Spleen (tissue), 11 donors: Measurements from ENCODE around the gene FA2H. TPM values are rescaled to one million over a fixed set of nuclear protein-coding genes. Genes with fewer than 3 reads are reported as not detected.

Experiments
- DNase-seq: peaks from one replicate; pipeline ENCODE4 v3.0.0-alpha.2; 2020
- H3K27ac ChIP-seq, 8 donors: fragments of 200-600 bp; sonication (generic) in 7 of 8; 1 replicate in 4 of 8; 2 replicates in 4 of 8; pipeline versions ENCODE4 v1.5.0 to v1.8.0; 2016 to 2021; ENCODE audit warnings: inconsistent platforms in 4 of 8, mild to moderate bottlenecking in 4 of 8, moderate library complexity in 1 of 8
- H3K27me3 ChIP-seq, 7 donors: fragments of 200-600 bp; sonication (generic) in 6 of 7; replicated peaks in 1 of 7; 1 replicate in 4 of 7; 2 replicates in 3 of 7; pipeline versions ENCODE4 v1.5.0 to v1.8.0; 2016 to 2021; ENCODE audit warnings: inconsistent platforms in 3 of 7, mild to moderate bottlenecking in 1 of 7
- H3K36me3 ChIP-seq, 6 donors: fragments of 200-600 bp; sonication (generic) in 5 of 6; 1 replicate in 4 of 6; 2 replicates in 2 of 6; pipeline versions ENCODE4 v1.5.0 to v1.8.0; 2016 to 2021; ENCODE audit warnings: inconsistent platforms in 2 of 6
- H3K4me1 ChIP-seq, 6 donors: fragments of 200-600 bp; sonication (generic) in 5 of 6; 1 replicate in 3 of 6; 2 replicates in 3 of 6; pipeline versions ENCODE4 v1.5.0 to v1.8.0; 2016 to 2021; ENCODE audit warnings: inconsistent platforms in 3 of 6
- H3K4me3 ChIP-seq, 8 donors: fragments of 200-600 bp; sonication (generic) in 7 of 8; 1 replicate in 4 of 8; 2 replicates in 4 of 8; pipeline versions ENCODE4 v1.5.0 to v1.8.0; 2016 to 2021; ENCODE audit warnings: inconsistent platforms in 4 of 8, mild to moderate bottlenecking in 4 of 8, moderate library complexity in 2 of 8
- H3K9me3 ChIP-seq, 8 donors: fragments of 200-600 bp; sonication (generic) in 7 of 8; 1 replicate in 4 of 8; 2 replicates in 4 of 8; pipeline versions ENCODE4 v1.5.0 to v1.8.0; 2016 to 2021; ENCODE audit warnings: inconsistent platforms in 4 of 8
- POLR2A ChIP-seq, 3 donors: fragments of 450-650 bp; IDR thresholded peaks; one replicate each; pipeline ENCODE4 v1.5.1; 2017; ENCODE audit warnings: antibody characterized with exemption in 3 of 3, mild to moderate bottlenecking in 1 of 3
- POLR2AphosphoS5 ChIP-seq, 3 donors: sonication (generic); formaldehyde crosslinking; IDR thresholded peaks; one replicate each; pipeline ENCODE4 v1.5.1; 2017; ENCODE audit warnings: antibody characterized with exemption in 3 of 3
- whole genome bisulfite sequencing, 5 donors: extraction: QIAGEN DNeasy Blood & Tissue Kit in 3 of 5; methylation state at CpG; one replicate each; pipeline versions ENCODE4 v1.1.5 to v1.1.7; 2013 to 2018; 5-methylcytosine and 5-hydroxymethylcytosine counted together
- intact Hi-C: fragments of 100-400 bp; cut with DNase I; formaldehyde crosslinking; loops from one replicate; pipeline ENCODE4 v1.15.0; 2023; ENCODE audit warnings: low total_unique reads
- polyA plus RNA-seq, 3 donors: library from polyadenylated mRNA; stranded (reverse); fragments of 200-250 nt; gene quantifications; one replicate each; pipeline ENCODE4 v1.2.1, GENCODE V29; 2013
- total RNA-seq, 7 donors: library from RNA; depleted of rRNA in 3 of 7; stranded (reverse); fragments of >200 nt in 3 of 7; fragmentation: NEBNext Ultra II Directional in 4 of 7; extraction: Animal tissue kit (Norgen Biotek cat#: 25700) in 4 of 7; gene quantifications; one replicate each; pipeline versions ENCODE4 v1.1.0 to v1.2.1, GENCODE V29; 2016 to 2021
- TF ChIP-seq, protein P1 (sequence below), 11 experiments: fragments of 200-600 bp in 7 of 11; fragments of 450-650 bp in 4 of 11; sonication (generic) in 4 of 11; IDR thresholded peaks in 8 of 11; conservative IDR thresholded peaks in 3 of 11; 1 replicate in 7 of 11; 2 replicates in 4 of 11; pipeline versions ENCODE4 v1.4.0 to v1.8.0; 2016 to 2021; ENCODE audit warnings: antibody characterized with exemption in 11 of 11, inconsistent platforms in 4 of 11, mild to moderate bottlenecking in 1 of 11
- donor health status: healthy with polysubstance abuse.
- donor health status: DM: no; HTN: no; CAD: no; lungs with moderate emphysema.
- donor health status: DM: no; HTN: no; CAD: no.
- donor health status: Bipolar disorder and iron deficiency.
- donor health status: healthy.
- donor health status: DM: no; HTN: no; CAD: no.
- donor health status: DM: yes; HTN: yes; CAD: no.

The FA2H gene
- total and polyA plus RNA-seq, 10 donors = 0.23 to 2.6 (median 0.59) TPM

DNA sequence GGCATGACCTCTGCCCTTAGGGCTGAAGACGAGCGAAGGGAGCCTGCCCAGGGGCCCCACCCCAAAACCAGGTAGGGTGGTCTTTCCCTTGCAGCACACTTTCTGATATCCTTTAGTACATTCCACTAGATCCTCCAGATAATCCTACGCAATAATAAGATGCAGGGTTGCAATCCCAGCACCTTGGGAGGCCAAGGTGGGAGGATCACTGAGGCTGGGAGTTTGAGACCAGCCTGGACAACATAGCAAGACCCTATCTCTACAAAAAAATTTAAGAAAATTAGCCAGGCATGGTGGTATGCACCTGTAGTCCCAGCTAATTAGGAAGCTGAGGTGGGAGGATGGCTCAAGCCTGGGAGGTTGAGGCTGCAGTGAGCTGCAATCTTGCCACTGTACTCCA is 39.1 kb downstream of the FA2H start:
- Histone ChIP-seq H3K27ac (no peak overlapping the region), H3K4me1 (peaks cover 0 to under 1% (median 0%) of the 10 kb centered on the region in 6 donors), H3K9me3 (no peaks in the 10 kb centered on the region), H3K27me3 (peaks cover 0 to 22% (median 0%) of the 10 kb centered on the region in 7 donors), H3K36me3 (no peaks in the 10 kb centered on the region), H3K4me3 (no peak overlapping the region)
- 91 to 95% (median 94%) methylated on average over 3 of the region's 3 CpGs for WGBS, 5 donors
- intact Hi-C loops = no loop called here
- TF ChIP-seq POLR2AphosphoS5 (IDR thresholded peaks at IDR 0.05) = no peak
- no peak for TF ChIP-seq POLR2A (IDR thresholded peaks at IDR 0.05)
- TF ChIP-seq, protein P1, sequence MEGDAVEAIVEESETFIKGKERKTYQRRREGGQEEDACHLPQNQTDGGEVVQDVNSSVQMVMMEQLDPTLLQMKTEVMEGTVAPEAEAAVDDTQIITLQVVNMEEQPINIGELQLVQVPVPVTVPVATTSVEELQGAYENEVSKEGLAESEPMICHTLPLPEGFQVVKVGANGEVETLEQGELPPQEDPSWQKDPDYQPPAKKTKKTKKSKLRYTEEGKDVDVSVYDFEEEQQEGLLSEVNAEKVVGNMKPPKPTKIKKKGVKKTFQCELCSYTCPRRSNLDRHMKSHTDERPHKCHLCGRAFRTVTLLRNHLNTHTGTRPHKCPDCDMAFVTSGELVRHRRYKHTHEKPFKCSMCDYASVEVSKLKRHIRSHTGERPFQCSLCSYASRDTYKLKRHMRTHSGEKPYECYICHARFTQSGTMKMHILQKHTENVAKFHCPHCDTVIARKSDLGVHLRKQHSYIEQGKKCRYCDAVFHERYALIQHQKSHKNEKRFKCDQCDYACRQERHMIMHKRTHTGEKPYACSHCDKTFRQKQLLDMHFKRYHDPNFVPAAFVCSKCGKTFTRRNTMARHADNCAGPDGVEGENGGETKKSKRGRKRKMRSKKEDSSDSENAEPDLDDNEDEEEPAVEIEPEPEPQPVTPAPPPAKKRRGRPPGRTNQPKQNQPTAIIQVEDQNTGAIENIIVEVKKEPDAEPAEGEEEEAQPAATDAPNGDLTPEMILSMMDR (IDR thresholded peaks at IDR 0.05 in 8 of 11, conservative IDR thresholded peaks at IDR 0.05 in 3 of 11) = no peak
- DNase-seq = no peak

DNA sequence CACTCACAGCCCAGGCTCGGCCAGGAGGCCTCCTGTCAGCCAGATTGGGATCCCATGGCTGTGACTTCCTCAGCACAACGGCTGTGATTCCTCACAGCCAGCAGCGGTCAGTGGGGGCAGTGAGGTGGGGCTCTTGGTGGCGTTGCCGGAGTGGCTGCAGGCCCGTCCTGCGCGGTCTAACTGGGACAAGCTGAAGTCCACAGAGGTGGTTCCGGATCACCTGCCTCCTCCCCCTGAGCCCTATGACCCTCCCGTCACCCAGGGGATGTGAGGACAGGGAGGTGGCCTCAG is 39.5 kb downstream of the FA2H start:
- no peak for DNase-seq
- peaks cover 0 to 4% (median 0%) of the 10 kb centered on the region in 6 donors for H3K4me1 ChIP-seq

DNA sequence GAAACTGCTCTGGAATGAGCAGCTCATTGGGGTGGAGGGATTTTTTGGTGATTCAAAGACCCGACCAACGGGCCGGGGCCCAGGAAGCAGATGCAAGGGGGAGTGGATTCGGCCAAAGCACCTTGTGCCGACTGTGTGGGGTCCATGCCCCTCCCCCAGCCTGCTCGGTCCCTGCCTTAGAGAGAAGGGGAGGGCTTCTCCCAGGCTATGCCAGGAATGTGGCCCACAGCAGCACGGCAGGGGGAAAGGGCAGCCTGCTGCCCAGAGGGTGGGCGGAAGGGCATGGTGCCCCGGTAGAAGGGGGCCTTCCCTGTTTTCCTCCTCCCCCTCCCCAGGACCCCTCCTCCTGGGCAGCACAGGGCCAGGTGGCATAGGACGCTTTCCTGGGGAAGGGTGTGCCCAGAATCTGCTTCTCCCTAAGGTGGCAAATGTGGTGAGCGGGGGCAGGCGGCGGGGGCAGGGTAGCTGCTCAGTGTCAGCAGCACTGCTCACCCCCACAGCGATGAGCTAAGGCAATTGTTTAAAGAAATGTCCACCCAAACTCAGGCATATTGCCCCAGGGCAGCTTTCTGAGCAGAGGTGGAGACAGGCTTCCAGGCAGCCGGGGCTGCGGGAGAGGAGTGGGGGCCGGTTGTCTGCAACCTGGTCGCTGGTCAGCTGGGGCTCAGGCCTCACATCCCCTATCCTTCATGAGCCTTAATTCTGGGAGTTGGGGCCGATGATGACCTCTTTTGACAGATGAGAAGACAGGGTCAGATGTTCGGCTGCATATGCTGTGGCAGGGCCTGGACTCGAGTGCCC is 40.1 kb downstream of the FA2H start:
- TF ChIP-seq POLR2A (IDR thresholded peaks at IDR 0.05) (no peak), POLR2AphosphoS5 (IDR thresholded peaks at IDR 0.05) (no peak)
- TF ChIP-seq, protein P1 (IDR thresholded peaks at IDR 0.05 in 8 of 11, conservative IDR thresholded peaks at IDR 0.05 in 3 of 11) = no peak
- WGBS, 5 donors = 69 to 87% (median 77%) methylated on average over 10 to 21 of the region's 21 CpGs
- Histone ChIP-seq H3K9me3 (no peaks in the 10 kb centered on the region), H3K4me1 (peaks cover 0 to 8% (median 0%) of the 10 kb centered on the region in 6 donors), H3K36me3 (no peaks in the 10 kb centered on the region), H3K27me3 (peaks cover 0 to 22% (median 0%) of the 10 kb centered on the region in 7 donors), H3K27ac (no peak overlapping the region), H3K4me3 (no peak overlapping the region)
- DNase-seq = no peak
- intact Hi-C loops = no loop called here

More for the DNA sequence above, 39.5 kb downstream of the FA2H start:
- intact Hi-C loops = no loop called here
- WGBS, 5 donors = 57 to 93% (median 82%) methylated on average over 5 to 10 of the region's 10 CpGs
- no peak for TF ChIP-seq POLR2AphosphoS5 (IDR thresholded peaks at IDR 0.05)
- TF ChIP-seq POLR2A (IDR thresholded peaks at IDR 0.05) = no peak
- TF ChIP-seq, protein P1 (IDR thresholded peaks at IDR 0.05 in 8 of 11, conservative IDR thresholded peaks at IDR 0.05 in 3 of 11) = no peak
- H3K9me3 ChIP-seq = no peaks in the 10 kb centered on the region
- H3K27ac ChIP-seq = no peak overlapping the region
- peaks cover 0 to 22% (median 0%) of the 10 kb centered on the region in 7 donors for H3K27me3 ChIP-seq
- no peaks in the 10 kb centered on the region for H3K36me3 ChIP-seq
- no peak overlapping the region for H3K4me3 ChIP-seq

DNA sequence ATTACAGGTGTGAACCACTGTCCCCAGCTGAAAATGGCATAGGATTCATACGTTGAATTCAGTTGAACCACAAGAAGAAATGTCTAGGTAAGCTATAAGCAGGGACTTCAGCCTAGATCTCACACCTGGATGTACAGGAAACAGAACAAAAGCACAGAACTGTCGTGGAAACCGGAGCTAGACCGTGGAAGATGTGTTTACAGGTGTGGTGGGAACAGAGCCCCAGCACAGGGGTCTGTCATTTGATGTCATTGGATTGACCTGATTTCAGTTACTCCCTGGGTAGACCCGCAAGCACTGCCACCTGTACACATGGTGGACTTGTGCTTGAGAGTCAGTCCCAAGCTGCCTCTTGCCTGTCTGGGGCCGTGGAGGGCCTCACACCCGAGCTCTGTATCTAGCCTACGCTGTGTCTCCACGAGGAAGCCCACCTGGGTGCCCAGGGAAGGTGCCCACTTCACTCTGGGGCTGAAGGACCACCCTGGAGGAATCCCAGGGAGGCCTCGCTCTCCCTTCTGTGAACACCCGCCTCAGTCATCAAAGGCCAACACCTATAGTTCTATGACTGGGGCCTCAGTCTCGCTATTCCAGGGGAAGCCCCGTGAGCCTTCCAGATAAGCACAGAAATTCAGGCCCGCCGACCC is 41.8 kb downstream of the FA2H start:
- no peaks in the 10 kb centered on the region for H3K36me3 ChIP-seq
- DNase-seq = peak; percentile 56
- intact Hi-C loops = no loop called here
- peaks cover 0 to 16% (median 0%) of the 10 kb centered on the region in 7 donors for H3K27me3 ChIP-seq
- 80 to 87% (median 81%) methylated on average over 15 of the region's 15 CpGs for WGBS, 5 donors
- TF ChIP-seq, protein P1 (IDR thresholded peaks at IDR 0.05 in 8 of 11, conservative IDR thresholded peaks at IDR 0.05 in 3 of 11) = no peak
- TF ChIP-seq POLR2AphosphoS5 (IDR thresholded peaks at IDR 0.05) = no peak
- TF ChIP-seq POLR2A (IDR thresholded peaks at IDR 0.05) = no peak
- no peaks in the 10 kb centered on the region for H3K9me3 ChIP-seq
- H3K27ac ChIP-seq = no peak overlapping the region
- peaks cover 0 to 8% (median 0%) of the 10 kb centered on the region in 6 donors for H3K4me1 ChIP-seq
- no peak overlapping the region for H3K4me3 ChIP-seq
